ENCODE data around the gene AIFM1. TPM values are rescaled to one million over a fixed set of nuclear protein-coding genes. Genes with fewer than 3 reads are reported as not detected.

The AIFM1 gene
- total and polyA plus RNA-seq, 2 of the 4 experiments (the other 2 are of a cell fraction), result 22.0 to 27.4 TPM

DNA sequence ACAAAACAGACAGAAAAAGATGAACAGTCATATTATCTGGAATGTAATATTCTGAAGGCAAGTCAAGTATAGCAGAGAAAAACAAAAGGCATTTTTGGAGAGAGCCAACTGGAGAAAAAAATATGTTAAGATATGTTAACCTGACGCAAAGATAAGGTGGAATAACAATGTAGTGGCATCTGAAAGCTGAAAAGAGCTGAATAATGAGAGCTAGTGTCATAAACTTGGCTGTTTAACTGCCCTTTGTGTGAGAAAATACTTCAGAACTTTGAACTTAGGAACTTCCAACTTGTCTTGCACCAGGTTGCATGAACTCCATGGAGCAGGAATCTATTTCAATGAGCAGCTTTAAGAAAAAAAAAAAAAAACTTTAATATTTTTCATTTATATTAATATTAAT, 39.0 kb upstream of the AIFM1 start:
- BruUV-seq (replicated peaks), result no TSS peak
- no peaks in the 10 kb centered on the region for H3K36me3 ChIP-seq (ENCODE audit: control insufficient read depth, insufficient read depth, low read length)
- no peak for TF ChIP-seq FOS (IDR thresholded peaks at IDR 0.05; ENCODE audit: low read depth, low read length)
- TF ChIP-seq, protein P1, sequence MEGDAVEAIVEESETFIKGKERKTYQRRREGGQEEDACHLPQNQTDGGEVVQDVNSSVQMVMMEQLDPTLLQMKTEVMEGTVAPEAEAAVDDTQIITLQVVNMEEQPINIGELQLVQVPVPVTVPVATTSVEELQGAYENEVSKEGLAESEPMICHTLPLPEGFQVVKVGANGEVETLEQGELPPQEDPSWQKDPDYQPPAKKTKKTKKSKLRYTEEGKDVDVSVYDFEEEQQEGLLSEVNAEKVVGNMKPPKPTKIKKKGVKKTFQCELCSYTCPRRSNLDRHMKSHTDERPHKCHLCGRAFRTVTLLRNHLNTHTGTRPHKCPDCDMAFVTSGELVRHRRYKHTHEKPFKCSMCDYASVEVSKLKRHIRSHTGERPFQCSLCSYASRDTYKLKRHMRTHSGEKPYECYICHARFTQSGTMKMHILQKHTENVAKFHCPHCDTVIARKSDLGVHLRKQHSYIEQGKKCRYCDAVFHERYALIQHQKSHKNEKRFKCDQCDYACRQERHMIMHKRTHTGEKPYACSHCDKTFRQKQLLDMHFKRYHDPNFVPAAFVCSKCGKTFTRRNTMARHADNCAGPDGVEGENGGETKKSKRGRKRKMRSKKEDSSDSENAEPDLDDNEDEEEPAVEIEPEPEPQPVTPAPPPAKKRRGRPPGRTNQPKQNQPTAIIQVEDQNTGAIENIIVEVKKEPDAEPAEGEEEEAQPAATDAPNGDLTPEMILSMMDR (conservative IDR thresholded peaks at IDR 0.05; ENCODE audit: low read depth, low read length), result no peak
- ChIA-PET CTCF (interaction anchor here (0.6 kb wide), 1 partner anchor 174 kb away, joined by 3 read pairs; no protein-coding TSS in a partner anchor), POLR2A (ENCODE audit: unreplicated experiment) (no interaction called here)
- H2AFZ ChIP-seq (replicated peaks; ENCODE audit: low read length, poor library complexity), result no peak overlapping the region
- no peaks in the 10 kb centered on the region for H3K27me3 ChIP-seq (ENCODE audit: control insufficient read depth, insufficient read depth, low read length)
- no peak overlapping the region for H4K5ac ChIP-seq (ENCODE audit: low read depth, low read length)
- no peak overlapping the region for H2AK5ac ChIP-seq (ENCODE audit: low read depth, low read length)
- no peak overlapping the region for H2BK120ac ChIP-seq (ENCODE audit: low read depth, low read length)
- no peak overlapping the region for H3K23ac ChIP-seq (ENCODE audit: low read depth, low read length)
- H3K27ac ChIP-seq (ENCODE audit: insufficient read depth, low read length), result no peak overlapping the region
- no peak overlapping the region for H2BK20ac ChIP-seq (ENCODE audit: low read depth, low read length)
- DNase-seq (no peak), ATAC-seq (ENCODE audit: low read depth) (no peak)
- no peak overlapping the region for H3K4ac ChIP-seq (ENCODE audit: low read depth, low read length)
- H3K9me3 ChIP-seq (ENCODE audit: control insufficient read depth, insufficient read depth, low read length), result no peaks in the 10 kb centered on the region
- no peak overlapping the region for H2AK9ac ChIP-seq (replicated peaks; ENCODE audit: low read depth, low read length, poor library complexity)
- H3K4me3 ChIP-seq (ENCODE audit: insufficient read depth, low read depth, low read length), result no peak overlapping the region
- in situ Hi-C loops (cut with MboI; ENCODE audit: low sequenced_read_pairs) (no loop called here), intact Hi-C loops (cut with micrococcal nuclease) (no loop called here), dilution Hi-C loops (cut with HindIII; ENCODE audit: low sequenced_read_pairs, unreplicated experiment) (no loop called here)
- no peak overlapping the region for H3K56ac ChIP-seq (ENCODE audit: extremely low read depth, insufficient read depth, low read length)
- H3K9ac ChIP-seq (ENCODE audit: low read depth, low read length), result no peak overlapping the region
- no peaks in the 10 kb centered on the region for H3K79me1 ChIP-seq (ENCODE audit: low read depth in 1 of 2, low read length in 2 of 2)
- no CpG with 5 or more reads among the region's 1 CpG for WGBS, 2 experiments (ENCODE audit: extremely low coverage in 2 of 2, insufficient read length in 1 of 2)
- H3K9me1 ChIP-seq (ENCODE audit: insufficient read depth, low read length), result no peaks in the 10 kb centered on the region
- H2BK5ac ChIP-seq (ENCODE audit: low read depth, low read length, poor library complexity, severe bottlenecking), result no peak overlapping the region
- H3K14ac ChIP-seq (replicated peaks; ENCODE audit: low read depth, low read length), result no peak overlapping the region
- H4K8ac ChIP-seq (ENCODE audit: low read depth in 2 of 2, low read length in 2 of 2), result no peak overlapping the region
- H2BK15ac ChIP-seq (ENCODE audit: low read depth, low read length), result no peak overlapping the region
- no peak overlapping the region for H3K18ac ChIP-seq (ENCODE audit: low read depth, low read length)
- H3K4me2 ChIP-seq (ENCODE audit: low read depth, low read length), result no peak overlapping the region
- H4K20me1 ChIP-seq (ENCODE audit: insufficient read depth, low read length), result no peaks in the 10 kb centered on the region
- H3K4me1 ChIP-seq (ENCODE audit: control insufficient read depth, insufficient read depth, low read length), result no peaks in the 10 kb centered on the region
- H4K91ac ChIP-seq (ENCODE audit: insufficient read depth, low read depth, low read length), result no peak overlapping the region

All from IMR-90 (cell line).